MV-4-11 (cell line): Measurements from ENCODE around the gene BORCS5.
A peak's percentile ranks its signal among the peaks of the same experiment; 100 is the strongest.
"Not testable (repeated sequence)": the region's sequence is repeated elsewhere in the genome, so short reads cannot be mapped to it uniquely, and the experiment has no call there.

Experiments
- DNase-seq: peaks from one replicate; lab custom pipeline; 2025; lab: John Stamatoyannopoulos, UW

Gene BORCS5

DNA sequence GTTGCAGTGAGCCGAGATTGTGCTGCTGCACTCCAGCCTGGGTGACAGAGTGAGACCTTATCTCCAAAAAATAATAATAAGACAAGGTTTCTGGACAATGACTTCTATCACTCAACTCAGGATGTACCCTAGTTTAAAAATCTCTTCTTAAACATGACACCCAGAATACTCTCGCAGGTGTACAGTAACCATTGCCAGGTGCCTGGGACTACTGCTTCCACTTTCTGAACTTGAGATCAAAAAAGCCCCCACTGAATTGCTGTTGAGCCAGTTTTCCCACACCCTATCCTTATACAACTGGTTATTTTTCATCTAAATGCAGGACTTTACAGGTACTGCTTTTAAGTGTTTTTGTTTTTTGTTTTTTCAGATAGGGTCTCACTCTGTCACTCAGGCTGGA lies 36.3 kb downstream of the BORCS5 start:
- no peak for DNase-seq

- no peak for DNase-seq
Observed at GRCh38 chr12:12396694-12397093, 39.8 kb downstream of the BORCS5 start.

DNA sequence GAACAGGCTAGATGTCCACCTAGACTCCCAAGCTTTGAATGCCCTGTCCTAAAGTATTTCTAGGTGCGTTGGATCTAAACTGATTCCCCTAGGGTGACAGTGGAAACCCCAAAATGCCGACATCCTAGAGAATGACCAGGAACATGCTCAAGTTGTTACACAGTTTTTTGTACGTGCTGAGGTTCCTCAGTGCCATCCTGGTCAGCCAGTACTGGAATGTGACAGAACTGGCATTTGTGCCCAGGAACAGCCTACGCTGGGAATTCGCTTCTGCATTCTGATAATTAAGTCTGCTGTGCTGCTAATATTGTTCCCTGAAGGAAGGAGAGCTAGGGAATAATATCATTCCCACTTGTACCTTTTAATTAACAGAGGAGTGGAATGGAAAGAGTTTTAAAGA lies 40.3 kb downstream of the BORCS5 start:
- no peak for DNase-seq

DNA sequence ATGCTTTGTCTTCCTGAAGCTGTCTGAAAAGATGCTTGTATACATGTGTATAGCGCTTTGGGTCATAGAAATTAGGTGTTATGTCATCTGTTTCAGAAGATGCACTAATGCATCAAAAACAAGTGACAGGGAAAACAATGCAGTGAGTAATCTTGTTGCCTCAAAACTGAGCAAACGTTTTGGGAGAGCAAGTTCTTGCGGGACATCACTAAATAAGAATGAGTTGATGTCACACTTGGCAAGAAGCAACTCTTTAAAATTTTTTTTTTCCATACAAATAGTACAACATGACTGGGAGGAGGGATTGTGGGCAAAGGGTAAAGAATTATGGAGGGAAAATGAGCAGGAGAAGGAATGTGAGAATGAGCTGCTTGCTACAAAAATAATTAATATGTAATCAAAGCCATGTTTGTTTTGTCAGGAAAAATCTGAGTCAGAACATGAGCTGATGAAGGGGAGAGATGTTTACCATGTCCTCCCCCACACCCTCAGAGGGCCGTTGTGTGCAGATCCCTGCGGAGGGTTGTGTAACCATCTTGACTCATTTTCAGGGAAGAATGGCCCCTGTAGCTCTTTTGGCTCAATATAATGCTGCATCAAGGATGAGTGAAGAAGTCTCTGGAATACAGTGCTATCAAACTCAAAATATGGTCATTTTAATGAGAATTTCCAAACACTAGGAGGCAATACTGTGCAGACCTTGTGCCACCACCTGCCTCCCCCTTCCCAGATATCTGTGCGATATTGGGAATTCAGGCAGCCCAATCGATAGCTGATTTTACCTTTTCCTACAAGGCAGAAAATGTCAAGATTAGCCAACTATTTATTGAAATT lies 41.4 kb downstream of the BORCS5 start:
- DNase-seq = peak; percentile 53

- no peak for DNase-seq
Observed at GRCh38 chr12:12399161-12399560, 42.3 kb downstream of the BORCS5 start.

DNA sequence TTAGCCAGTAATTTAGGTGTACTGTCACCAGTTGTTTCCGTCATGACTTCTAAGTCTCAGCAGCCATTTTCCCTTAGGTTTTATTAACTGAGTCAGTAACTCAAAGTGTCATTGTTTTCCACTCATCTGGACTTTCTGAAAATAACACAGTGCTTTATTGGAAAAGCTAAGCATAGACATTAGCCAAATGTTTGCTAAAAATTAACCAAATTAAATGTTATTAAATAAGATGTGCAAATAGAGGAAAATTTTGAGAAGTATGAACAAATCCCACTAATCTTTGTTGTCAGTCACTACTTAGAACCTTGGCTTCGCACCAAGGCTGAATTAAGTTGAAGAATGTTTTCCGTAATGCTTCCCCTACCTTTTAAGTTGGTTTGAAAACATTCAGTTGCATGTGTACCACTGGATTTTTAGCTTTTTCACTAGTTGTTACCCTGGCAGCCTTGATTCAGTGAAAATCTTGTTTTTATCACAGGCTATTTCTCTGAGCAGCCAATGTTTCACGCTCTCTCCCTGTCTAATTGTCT lies 43.0 kb downstream of the BORCS5 start:
- no peak for DNase-seq

DNA sequence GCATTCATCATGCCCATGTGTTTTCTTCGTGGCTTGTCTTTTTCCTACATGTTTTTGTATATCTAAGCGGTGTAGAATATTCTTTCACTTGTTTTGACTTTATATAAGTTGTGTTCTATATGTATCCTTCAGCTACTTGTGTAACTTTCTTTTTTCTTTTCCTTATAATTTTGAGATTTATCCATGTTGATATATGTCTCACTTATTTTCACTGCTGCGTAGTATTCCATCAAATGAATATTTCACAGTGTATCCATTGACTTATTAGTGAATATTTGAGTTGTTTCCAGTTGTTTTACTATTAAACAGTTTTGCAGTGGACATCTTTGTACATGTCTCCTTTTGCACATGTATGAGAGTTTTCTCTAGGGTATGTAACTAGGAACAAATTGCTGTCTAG lies 43.9 kb downstream of the BORCS5 start:
- no peak for DNase-seq

GRCh38 chr12:12403264-12404248 lies 46.7 kb downstream of the BORCS5 start:
- peak; percentile 54 for DNase-seq

GRCh38 chr12:12404297-12404696 lies 47.4 kb downstream of the BORCS5 start:
- no peak for DNase-seq

DNA sequence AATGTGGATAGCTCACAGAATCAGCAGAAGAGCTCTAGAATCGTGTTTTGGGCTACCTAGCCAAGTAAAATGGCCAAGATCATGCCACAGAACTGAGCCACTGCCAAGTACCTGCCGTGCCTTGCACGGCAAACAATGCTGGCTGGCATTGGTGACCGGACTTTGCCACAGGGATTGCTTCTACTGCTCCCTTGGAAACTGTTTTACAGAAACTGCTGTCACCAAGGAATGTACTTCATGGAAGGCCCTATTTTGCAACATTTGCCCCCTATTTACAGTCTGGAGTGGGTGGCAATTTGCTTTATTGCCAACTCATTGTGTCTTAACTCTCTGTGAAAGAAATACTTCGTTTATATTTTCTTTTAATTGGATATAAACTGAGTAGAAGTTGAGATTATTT lies 49.0 kb downstream of the BORCS5 start:
- DNase-seq = no peak

- no peak for DNase-seq
Observed at GRCh38 chr12:12406762-12407161, 49.9 kb downstream of the BORCS5 start.

GRCh38 chr12:12408265-12408690 lies 51.4 kb downstream of the BORCS5 start:
- DNase-seq = peak; percentile 81

- DNase-seq = not testable (repeated sequence)
Observed at GRCh38 chr12:12409337-12409736, 52.5 kb downstream of the BORCS5 start.

DNA sequence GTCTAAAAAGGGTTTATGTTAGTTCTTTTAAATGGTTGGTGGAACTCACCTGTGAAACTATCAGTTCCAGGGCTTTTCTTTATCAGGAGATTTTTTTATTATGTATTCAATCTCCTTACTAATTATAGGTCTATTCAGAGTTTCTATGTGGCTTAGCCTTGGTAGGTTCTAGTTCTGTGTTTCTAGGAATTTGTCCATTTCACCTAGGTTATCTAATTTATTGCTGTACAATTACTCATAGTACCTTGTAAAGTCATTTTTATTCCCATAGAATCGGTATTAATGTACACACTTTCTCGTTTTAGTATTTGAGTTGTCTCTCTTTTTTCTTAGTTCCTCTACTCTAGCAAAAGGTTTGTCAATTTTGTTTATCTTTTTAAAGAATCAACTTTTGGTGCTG lies 59.0 kb downstream of the BORCS5 start:
- no peak for DNase-seq

GRCh38 chr12:12419165-12419564 lies 62.3 kb downstream of the BORCS5 start:
- DNase-seq = not testable (repeated sequence)

- DNase-seq = no peak
Observed at GRCh38 chr12:12423367-12423766, 66.5 kb downstream of the BORCS5 start.

DNA sequence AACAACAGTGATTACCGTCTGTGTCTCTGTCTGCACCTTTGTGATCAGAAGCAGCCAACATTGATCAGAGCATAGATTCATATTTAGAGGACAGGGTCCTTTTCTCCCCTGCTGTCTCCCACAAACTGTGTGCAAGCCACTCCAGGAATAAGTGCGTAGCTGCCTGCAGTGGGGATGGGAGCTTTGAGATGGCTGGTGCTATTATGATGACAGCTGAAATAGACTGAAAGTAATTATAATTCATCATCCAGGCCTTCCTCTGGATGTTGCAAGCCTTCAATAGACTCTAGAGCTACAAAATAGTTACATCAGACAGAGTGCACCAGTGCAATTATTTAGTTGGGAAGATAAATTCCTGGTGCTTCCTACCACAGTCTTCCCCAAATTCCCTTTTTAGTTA lies 68.1 kb downstream of the BORCS5 start:
- DNase-seq = no peak

GRCh38 chr12:12425616-12426015 lies 68.7 kb downstream of the BORCS5 start:
- DNase-seq = no peak

DNA sequence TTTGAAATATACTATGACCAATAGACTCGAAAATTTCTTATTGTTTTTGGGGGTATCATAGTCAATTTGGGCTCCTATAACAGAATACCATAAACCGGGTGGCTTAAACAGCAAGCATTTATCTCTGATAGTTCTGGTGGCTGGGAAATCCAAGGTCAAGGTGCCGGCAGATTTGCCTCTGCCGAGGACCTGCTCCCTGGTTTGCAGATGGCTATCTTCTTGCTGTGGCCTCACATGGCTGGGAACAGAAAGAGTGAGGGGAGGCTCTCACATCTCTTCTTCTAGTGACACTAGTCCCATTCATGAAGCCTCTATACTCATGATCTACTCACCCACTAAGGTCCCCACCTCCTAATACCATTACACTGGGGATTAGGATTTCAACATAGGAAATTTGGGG lies 70.7 kb downstream of the BORCS5 start:
- no peak for DNase-seq

DNA sequence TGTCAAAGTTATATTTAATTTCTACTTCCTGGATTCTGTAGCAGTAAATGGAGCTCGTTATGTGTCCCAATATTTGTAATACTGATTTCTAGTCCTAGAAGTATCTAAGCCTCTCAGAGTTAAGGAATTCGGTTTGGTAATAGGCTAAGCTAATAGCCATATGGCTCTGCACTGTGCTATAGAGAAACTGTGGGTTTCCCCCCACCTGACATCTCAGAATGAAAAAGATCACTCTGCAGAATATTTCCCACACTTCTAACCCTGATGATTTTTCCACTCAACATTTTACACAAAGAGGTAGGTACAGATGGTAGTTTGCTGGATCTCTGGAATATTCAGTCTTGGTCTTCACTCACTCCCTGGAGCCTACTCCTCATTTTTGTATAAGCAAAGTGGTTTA lies 71.2 kb downstream of the BORCS5 start:
- no peak for DNase-seq

DNA sequence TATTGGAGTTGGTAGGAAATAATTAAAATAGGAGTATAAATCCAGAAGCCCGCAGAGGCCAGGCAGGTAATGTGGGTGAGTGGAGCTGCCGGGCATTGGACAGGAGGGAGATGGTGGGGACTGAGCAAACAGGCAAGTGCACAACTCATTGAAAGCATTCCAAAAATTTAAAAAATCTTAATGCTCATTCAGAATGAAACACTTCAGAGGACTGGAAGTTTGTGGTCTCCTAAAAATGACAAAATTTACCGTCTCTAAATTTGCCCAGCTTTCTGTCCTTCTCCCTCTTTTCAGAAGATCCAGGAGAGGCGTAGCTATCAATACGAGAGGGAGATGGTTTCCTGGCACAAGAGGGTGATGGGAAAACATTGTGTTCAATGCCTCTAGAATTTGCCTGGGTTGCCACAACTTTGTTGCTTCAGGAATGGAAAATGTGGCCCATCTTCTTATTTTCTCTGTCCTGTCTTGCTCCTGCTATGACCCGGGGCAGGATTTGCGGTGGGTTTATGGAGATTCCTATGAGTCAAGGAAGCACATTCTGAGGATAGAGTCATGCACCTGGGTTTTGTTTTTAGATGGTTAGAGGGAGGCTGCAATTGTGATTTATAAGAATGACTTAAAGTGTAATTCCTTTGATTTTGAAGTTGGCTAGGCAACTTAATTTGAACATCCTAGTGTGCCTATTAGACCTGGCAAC lies 72.2 kb downstream of the BORCS5 start:
- no peak for DNase-seq

- no peak for DNase-seq
Observed at GRCh38 chr12:12432364-12432763, 75.5 kb downstream of the BORCS5 start.
